ENCODE measurements around the gene KRTAP12-1.

DNA sequence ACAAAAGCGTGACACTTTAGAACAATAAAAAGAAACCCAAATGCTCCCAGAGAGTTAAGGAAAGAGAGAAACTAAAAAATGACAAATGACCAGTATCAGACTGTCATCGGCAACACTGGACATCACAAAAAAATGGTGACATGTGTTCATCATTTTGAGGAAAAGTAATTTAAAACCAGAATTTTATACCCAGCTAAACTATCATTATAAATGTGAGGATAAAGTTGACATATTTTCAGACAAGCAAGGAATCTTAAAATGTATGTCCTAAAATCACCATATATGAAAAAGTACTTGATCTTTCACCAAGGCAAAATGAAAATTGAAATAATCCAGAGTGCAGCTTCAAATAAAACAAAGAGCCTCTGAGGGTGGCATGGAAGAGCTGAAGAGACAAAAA, 37.1 kb downstream of the KRTAP12-1 start:
- TF ChIP-seq, protein P1, sequence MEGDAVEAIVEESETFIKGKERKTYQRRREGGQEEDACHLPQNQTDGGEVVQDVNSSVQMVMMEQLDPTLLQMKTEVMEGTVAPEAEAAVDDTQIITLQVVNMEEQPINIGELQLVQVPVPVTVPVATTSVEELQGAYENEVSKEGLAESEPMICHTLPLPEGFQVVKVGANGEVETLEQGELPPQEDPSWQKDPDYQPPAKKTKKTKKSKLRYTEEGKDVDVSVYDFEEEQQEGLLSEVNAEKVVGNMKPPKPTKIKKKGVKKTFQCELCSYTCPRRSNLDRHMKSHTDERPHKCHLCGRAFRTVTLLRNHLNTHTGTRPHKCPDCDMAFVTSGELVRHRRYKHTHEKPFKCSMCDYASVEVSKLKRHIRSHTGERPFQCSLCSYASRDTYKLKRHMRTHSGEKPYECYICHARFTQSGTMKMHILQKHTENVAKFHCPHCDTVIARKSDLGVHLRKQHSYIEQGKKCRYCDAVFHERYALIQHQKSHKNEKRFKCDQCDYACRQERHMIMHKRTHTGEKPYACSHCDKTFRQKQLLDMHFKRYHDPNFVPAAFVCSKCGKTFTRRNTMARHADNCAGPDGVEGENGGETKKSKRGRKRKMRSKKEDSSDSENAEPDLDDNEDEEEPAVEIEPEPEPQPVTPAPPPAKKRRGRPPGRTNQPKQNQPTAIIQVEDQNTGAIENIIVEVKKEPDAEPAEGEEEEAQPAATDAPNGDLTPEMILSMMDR (conservative IDR thresholded peaks at IDR 0.05; ENCODE audit: low read length) = no peak
- no peak for TF ChIP-seq EZH2phosphoT487 (IDR thresholded peaks at IDR 0.05; ENCODE audit: borderline replicate concordance, low read depth, low read length)

All from OCI-LY7 (cell line).